ENCODE results near the gene LIG1. TPM values are rescaled to one million over a fixed set of nuclear protein-coding genes. Genes with fewer than 3 reads are reported as not detected.

The LIG1 gene
- total and polyA plus RNA-seq, 2 of the 13 experiments (the other 11 are each of a cell fraction or from before 2014, with no cell fraction given): 20.1 to 64.4 TPM

GRCh38 chr19:48186541-48186991 lies 16.4 kb upstream of the LIG1 start:
- Histone ChIP-seq H3K9ac (ENCODE audit: insufficient read depth, low read depth, low read length) (no peak overlapping the region), H3K27ac (ENCODE audit: extremely low read length, insufficient read depth, low read length) (no peak overlapping the region), H3K27me3 (ENCODE audit: control insufficient read depth in 1 of 2, insufficient read depth in 2 of 2, low read length in 2 of 2) (no peaks in the 10 kb centered on the region), H3K36me3 (replicated peaks in 1 of 2; ENCODE audit: control insufficient read depth in 1 of 2, insufficient read depth in 2 of 2, low read length in 2 of 2) (no peaks in the 10 kb centered on the region), H3K4me2 (ENCODE audit: low read depth, low read length) (no peak overlapping the region), H3K4me1 (ENCODE audit: insufficient read depth, low read length) (no peaks in the 10 kb centered on the region), H3K4me3 (replicated peaks in 1 of 3; ENCODE audit: insufficient read depth in 1 of 3, low read depth in 2 of 3, low read length in 3 of 3) (no peak overlapping the region), H4K20me1 (ENCODE audit: insufficient read depth, low read length) (no peaks in the 10 kb centered on the region), H3K9me3 (ENCODE audit: low read length) (peaks cover 3% of the 10 kb centered on the region), H2AFZ (ENCODE audit: low read length) (no peak overlapping the region), H3K79me2 (ENCODE audit: insufficient read depth, low read length) (no peaks in the 10 kb centered on the region)
- ChIA-PET CTCF (ENCODE audit: low intra/inter-chr PET ratio, low total read pairs) (no interaction called here), POLR2A (no interaction called here)
- BruUV-seq (replicated peaks): no TSS peak
- no peak for FAIRE-seq
- ATAC-seq: no peak
- no peak for DNase-seq (ENCODE audit: low spot score)
- no peak for TF ChIP-seq RFX3 (CRISPR knock-in tag; IDR thresholded peaks at IDR 0.05)
- in situ Hi-C loops (cut with HindIII; ENCODE audit: extremely low pct_ligation_motif_present, low pct_unique_long_range_greater_than_20kb): no loop called here
- intact Hi-C loops (cut with micrococcal nuclease; ENCODE audit: unreplicated experiment): no loop called here
- 92% methylated on average over 6 of the region's 8 CpGs for WGBS (ENCODE audit: low lambda C conversion rate)

GRCh38 chr19:48186015-48186414 lies 15.9 kb upstream of the LIG1 start:
- DNase-seq (ENCODE audit: low spot score) (no peak), ATAC-seq (no peak), FAIRE-seq (no peak)
- Histone ChIP-seq H3K9ac (ENCODE audit: insufficient read depth, low read depth, low read length) (no peak overlapping the region), H4K20me1 (ENCODE audit: insufficient read depth, low read length) (no peaks in the 10 kb centered on the region), H2AFZ (ENCODE audit: low read length) (no peak overlapping the region), H3K27me3 (ENCODE audit: control insufficient read depth in 1 of 2, insufficient read depth in 2 of 2, low read length in 2 of 2) (no peaks in the 10 kb centered on the region), H3K4me3 (replicated peaks in 1 of 3; ENCODE audit: insufficient read depth in 1 of 3, low read depth in 2 of 3, low read length in 3 of 3) (no peak overlapping the region), H3K36me3 (replicated peaks in 1 of 2; ENCODE audit: control insufficient read depth in 1 of 2, insufficient read depth in 2 of 2, low read length in 2 of 2) (no peaks in the 10 kb centered on the region), H3K79me2 (ENCODE audit: insufficient read depth, low read length) (no peaks in the 10 kb centered on the region), H3K4me2 (ENCODE audit: low read depth, low read length) (no peak overlapping the region), H3K4me1 (ENCODE audit: insufficient read depth, low read length) (no peaks in the 10 kb centered on the region), H3K27ac (ENCODE audit: extremely low read length, insufficient read depth, low read length) (no peak overlapping the region), H3K9me3 (ENCODE audit: low read length) (peaks cover 8% of the 10 kb centered on the region)
- in situ Hi-C loops (cut with HindIII; ENCODE audit: extremely low pct_ligation_motif_present, low pct_unique_long_range_greater_than_20kb): no loop called here
- POLR2A ChIA-PET: no interaction called here
- no TSS peak for BruUV-seq (replicated peaks)
- CTCF ChIA-PET (ENCODE audit: low intra/inter-chr PET ratio, low total read pairs): no interaction called here
- WGBS (ENCODE audit: low lambda C conversion rate): 87% methylated on average over 5 of the region's 5 CpGs
- intact Hi-C loops (cut with micrococcal nuclease; ENCODE audit: unreplicated experiment): no loop called here
- TF ChIP-seq ZFP41 (CRISPR knock-in tag; IDR thresholded peaks at IDR 0.05; ENCODE audit: borderline replicate concordance): no peak
- TF ChIP-seq MAFK (conservative IDR thresholded peaks at IDR 0.05 in 1 of 2, IDR thresholded peaks at IDR 0.05 in 1 of 2; ENCODE audit: low read length in 2 of 2): no peak
- TF ChIP-seq ZNF503 (CRISPR knock-in tag; IDR thresholded peaks at IDR 0.05): no peak
- TF ChIP-seq KIAA2018 (CRISPR knock-in tag; IDR thresholded peaks at IDR 0.05; ENCODE audit: borderline replicate concordance): no peak
- TF ChIP-seq ZNF775 (CRISPR knock-in tag; IDR thresholded peaks at IDR 0.05; ENCODE audit: borderline replicate concordance): no peak
